ENCODE measurements around the gene SBSN.
A peak's percentile ranks its signal among the peaks of the same experiment; 100 is the strongest.

The SBSN gene

DNA sequence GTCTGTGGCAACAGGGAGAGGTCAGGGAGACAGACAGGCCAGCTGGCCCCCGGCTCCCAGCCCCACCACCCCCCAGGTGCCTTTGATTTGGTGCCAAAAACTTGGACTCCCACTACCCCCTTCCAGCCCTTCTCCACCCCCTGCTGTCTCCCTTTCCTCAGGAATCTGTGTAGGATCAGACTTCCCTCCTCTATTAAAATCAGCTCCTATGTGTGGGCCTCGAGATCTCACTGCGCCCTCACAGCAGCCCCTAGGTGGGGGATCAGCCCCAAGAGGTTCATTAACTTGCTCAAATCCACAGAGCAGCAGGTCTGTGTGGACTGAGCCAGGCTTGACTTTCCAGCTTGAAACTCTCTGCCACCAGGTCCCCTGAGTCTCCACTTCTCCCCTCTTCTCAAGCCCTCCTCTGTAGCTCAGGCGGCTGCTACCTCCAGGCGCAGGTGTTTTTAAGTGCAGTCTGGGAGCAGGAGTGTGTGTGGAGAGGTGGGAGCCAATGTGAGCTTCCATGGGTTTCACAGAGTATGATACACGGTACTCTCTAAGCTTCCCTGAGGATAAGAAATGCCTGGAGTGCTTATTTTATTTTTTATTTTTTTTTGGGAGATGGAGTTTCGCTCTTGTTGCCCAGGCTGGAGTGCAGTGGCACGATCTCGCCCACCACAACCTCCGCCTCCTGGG, 6.8 kb upstream of the SBSN start:
- FAIRE-seq, result no peak
- no peak for DNase-seq (ENCODE audit: extremely low spot score, insufficient read length, low read depth)

- DNase-seq (ENCODE audit: extremely low spot score, insufficient read length, low read depth), result no peak
- FAIRE-seq, result peak; percentile 47
These were observed 5.8 kb upstream of the SBSN start for GRCh38 chr19:35533822-35534392.

DNA sequence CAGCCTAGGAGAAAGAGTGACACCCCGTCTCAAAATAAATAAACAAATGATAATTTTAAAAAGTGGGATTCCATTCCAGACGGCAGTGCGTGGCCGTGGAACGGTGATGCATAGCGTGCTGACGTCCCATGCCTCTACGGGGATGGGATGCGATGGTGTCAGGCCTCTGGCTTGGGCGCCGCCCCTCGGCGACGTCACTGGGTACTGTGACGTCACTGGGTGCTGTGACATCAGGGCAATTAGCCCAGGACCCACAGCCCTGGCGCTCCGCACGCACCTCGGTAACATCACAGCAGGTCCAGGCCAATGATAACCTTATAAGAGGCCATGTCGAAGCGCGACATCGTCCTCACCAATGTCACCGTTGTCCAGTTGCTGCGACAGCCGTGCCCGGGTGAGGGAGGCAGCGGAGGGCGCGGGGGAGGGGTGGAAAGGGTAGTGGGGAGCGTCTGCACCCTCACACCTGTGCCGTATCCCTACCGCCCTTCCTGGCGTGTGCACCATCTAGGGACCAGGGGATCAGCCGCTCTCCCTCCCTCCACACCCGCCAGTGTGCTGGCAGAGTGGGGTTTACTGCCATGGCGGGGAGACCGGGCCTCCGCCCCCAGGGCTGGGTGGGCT, 5.2 kb upstream of the SBSN start, which contains the start of gene GAPDHS:
Gene GAPDHS (plus strand): TSS at position 256 of the 621 bp plus-strand sequence. CDS start 72 bp downstream, at position 328.
- FAIRE-seq (no peak), DNase-seq (ENCODE audit: extremely low spot score, insufficient read length, low read depth) (no peak)

- FAIRE-seq (no peak), DNase-seq (ENCODE audit: extremely low spot score, insufficient read length, low read depth) (no peak)
These were observed 3.2 kb upstream of the SBSN start for GRCh38 chr19:35531291-35531690.

GRCh38 chr19:35529241-35530218, 1.4 kb upstream of the SBSN start:
- FAIRE-seq, result no peak
- DNase-seq (ENCODE audit: extremely low spot score, insufficient read length, low read depth), result no peak

DNA sequence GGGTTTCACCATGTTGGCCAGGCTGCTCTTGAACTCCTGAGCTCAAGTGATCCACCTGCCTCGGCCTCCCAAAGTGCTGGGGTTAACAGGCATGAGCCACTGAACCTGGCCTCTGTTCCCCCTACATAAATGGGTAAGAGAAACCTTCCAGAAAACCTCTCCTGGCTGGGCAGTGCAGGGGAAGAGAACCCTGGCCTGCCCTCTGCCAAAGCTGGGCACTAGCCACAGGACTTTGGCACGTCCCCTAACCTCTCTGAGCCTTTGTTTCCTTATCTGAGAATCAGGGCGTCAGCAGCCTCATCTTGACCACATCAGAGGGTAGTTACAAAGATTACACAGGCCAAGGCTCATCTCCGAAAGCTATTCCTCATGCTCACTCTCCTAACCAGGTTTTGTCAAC, 2.2 kb downstream of the SBSN start:
- DNase-seq (ENCODE audit: extremely low spot score, insufficient read length, low read depth), result no peak
- FAIRE-seq, result no peak

GRCh38 chr19:35524181-35524837, 3.8 kb downstream of the SBSN start:
- DNase-seq (ENCODE audit: extremely low spot score, insufficient read length, low read depth) (no peak), FAIRE-seq (no peak)

GRCh38 chr19:35522745-35523327, 5.3 kb downstream of the SBSN start:
- FAIRE-seq (no peak), DNase-seq (ENCODE audit: extremely low spot score, insufficient read length, low read depth) (no peak)

- FAIRE-seq (no peak), DNase-seq (ENCODE audit: extremely low spot score, insufficient read length, low read depth) (no peak)
These were observed 6.9 kb downstream of the SBSN start for GRCh38 chr19:35521124-35521743.

- FAIRE-seq (no peak), DNase-seq (ENCODE audit: extremely low spot score, insufficient read length, low read depth) (no peak)
These were observed 8.8 kb downstream of the SBSN start for GRCh38 chr19:35519291-35519690.

DNA sequence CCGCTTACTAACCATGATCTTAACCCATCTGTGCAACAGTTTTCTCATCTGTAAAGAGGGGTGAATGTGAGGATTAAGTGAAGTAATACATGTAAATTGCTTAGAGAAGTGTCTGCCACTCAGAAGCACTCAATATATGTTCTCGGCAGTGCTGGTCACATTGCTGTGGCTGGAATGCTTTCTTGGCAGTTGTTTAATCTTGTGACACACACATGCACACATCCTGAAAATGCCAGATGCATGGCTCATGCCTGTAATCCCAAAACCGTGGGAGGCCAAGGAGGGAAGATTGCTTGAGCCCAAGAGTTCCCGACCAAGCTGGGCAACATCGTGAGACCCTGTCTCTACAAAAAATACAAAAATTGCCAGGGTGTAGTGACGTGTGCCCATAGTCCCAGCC, 9.8 kb downstream of the SBSN start:
- FAIRE-seq (no peak), DNase-seq (ENCODE audit: extremely low spot score, insufficient read length, low read depth) (no peak)

DNA sequence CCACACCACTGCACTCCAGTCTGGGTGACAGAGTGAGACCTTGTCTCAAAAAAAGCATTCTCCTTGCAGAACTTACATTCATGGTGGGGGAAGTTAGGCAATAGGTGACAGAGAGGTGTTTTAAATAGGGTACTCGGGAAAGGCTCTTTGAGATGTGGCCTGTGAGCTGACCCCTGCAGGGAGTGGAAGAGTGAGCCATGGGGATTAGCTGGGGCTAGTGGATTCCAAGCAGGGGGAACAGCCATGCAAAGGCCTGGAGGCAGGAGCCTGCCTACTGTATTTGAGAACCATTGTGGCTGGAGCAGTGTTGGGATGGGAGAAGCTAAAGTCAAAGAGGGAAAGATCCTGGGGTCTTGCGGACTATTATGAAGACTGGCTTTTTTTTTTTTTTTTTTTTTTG, 10.8 kb downstream of the SBSN start:
- DNase-seq (ENCODE audit: extremely low spot score, insufficient read length, low read depth), result no peak
- FAIRE-seq, result no peak

GRCh38 chr19:35516310-35516709, 11.8 kb downstream of the SBSN start:
- DNase-seq (ENCODE audit: extremely low spot score, insufficient read length, low read depth) (no peak), FAIRE-seq (no peak)

GRCh38 chr19:35514282-35514809, 13.8 kb downstream of the SBSN start:
- no peak for DNase-seq (ENCODE audit: extremely low spot score, insufficient read length, low read depth)
- FAIRE-seq, result no peak

- FAIRE-seq, result no peak
- DNase-seq (ENCODE audit: extremely low spot score, insufficient read length, low read depth), result no peak
These were observed 14.4 kb downstream of the SBSN start, which contains the start of gene DMKN for GRCh38 chr19:35513628-35514281. Gene DMKN, minus strand, starts transcription at chr19:35513649. Its CDS starts 174 bp downstream, at chr19:35513475.

GRCh38 chr19:35512831-35513627, 15.1 kb downstream of the SBSN start:
- DNase-seq (ENCODE audit: extremely low spot score, insufficient read length, low read depth) (no peak), FAIRE-seq (no peak)

- no peak for DNase-seq (ENCODE audit: extremely low spot score, insufficient read length, low read depth)
- FAIRE-seq, result no peak
These were observed 16.8 kb downstream of the SBSN start for GRCh38 chr19:35511337-35511736.

- FAIRE-seq, result no peak
- no peak for DNase-seq (ENCODE audit: extremely low spot score, insufficient read length, low read depth)
These were observed 17.5 kb downstream of the SBSN start for GRCh38 chr19:35510626-35510964.

All from GM18507 (cell line).